ENCODE measurements around the gene ATF3.

The ATF3 gene

GRCh38 chr1:212608392-212608958 is at the start of gene ATF3:
TSS of gene ATF3 (plus strand) at chr1:212608761. CDS start at chr1:212615022, 6,261 bp downstream.
- DNase-seq (ENCODE audit: low read depth in 2 of 2): peak; percentile 88 to 91

- no peak for DNase-seq (ENCODE audit: low read depth in 2 of 2)
Observed at GRCh38 chr1:212559929-212560328, 48.6 kb upstream of the ATF3 start.

- DNase-seq (ENCODE audit: low read depth in 2 of 2): no peak
Observed at GRCh38 chr1:212560933-212561460, 47.6 kb upstream of the ATF3 start.

- no peak for DNase-seq (ENCODE audit: low read depth in 2 of 2)
Observed at GRCh38 chr1:212561501-212561931, 47.0 kb upstream of the ATF3 start.

GRCh38 chr1:212562771-212563170 is 45.8 kb upstream of the ATF3 start:
- no peak for DNase-seq (ENCODE audit: low read depth in 2 of 2)

GRCh38 chr1:212565079-212565478 is 43.5 kb upstream of the ATF3 start:
- no peak for DNase-seq (ENCODE audit: low read depth in 2 of 2)

- DNase-seq (ENCODE audit: low read depth in 2 of 2): no peak
Observed at GRCh38 chr1:212565571-212566305, 42.8 kb upstream of the ATF3 start.

- DNase-seq (ENCODE audit: low read depth in 2 of 2): peak; percentile 42 to 49
Observed at GRCh38 chr1:212566522-212567479, 41.8 kb upstream of the ATF3 start.

GRCh38 chr1:212567638-212568037 is 40.9 kb upstream of the ATF3 start:
- DNase-seq (ENCODE audit: low read depth in 2 of 2): no peak

- no peak for DNase-seq (ENCODE audit: low read depth in 2 of 2)
Observed at GRCh38 chr1:212568978-212569537, 39.5 kb upstream of the ATF3 start.

- DNase-seq (ENCODE audit: low read depth in 2 of 2): no peak
Observed at GRCh38 chr1:212574732-212575131, 33.8 kb upstream of the ATF3 start.

- no peak for DNase-seq (ENCODE audit: low read depth in 2 of 2)
Observed at GRCh38 chr1:212575333-212575732, 33.2 kb upstream of the ATF3 start.

- no peak for DNase-seq (ENCODE audit: low read depth in 2 of 2)
Observed at GRCh38 chr1:212578041-212578440, 30.5 kb upstream of the ATF3 start.

GRCh38 chr1:212581034-212581433 is 27.5 kb upstream of the ATF3 start:
- DNase-seq (ENCODE audit: low read depth in 2 of 2): no peak

GRCh38 chr1:212582291-212582690 is 26.3 kb upstream of the ATF3 start:
- DNase-seq (ENCODE audit: low read depth in 2 of 2): no peak

GRCh38 chr1:212582808-212583615 is 25.5 kb upstream of the ATF3 start:
- DNase-seq (ENCODE audit: low read depth in 2 of 2): no peak

- no peak for DNase-seq (ENCODE audit: low read depth in 2 of 2)
Observed at GRCh38 chr1:212583643-212584042, 24.9 kb upstream of the ATF3 start.

GRCh38 chr1:212584092-212584886 is 24.3 kb upstream of the ATF3 start:
- no peak for DNase-seq (ENCODE audit: low read depth in 2 of 2)

GRCh38 chr1:212585210-212585609 is 23.4 kb upstream of the ATF3 start:
- no peak for DNase-seq (ENCODE audit: low read depth in 2 of 2)
